GM23338 (cell line): ENCODE measurements around the gene RHOH. TPM values are rescaled to one million over a fixed set of nuclear protein-coding genes. Genes with fewer than 3 reads are reported as not detected.

Source experiments
- ATAC-seq: fragments of 200-7000 bp; cut with Tn5 transposase; 3 replicates; pipeline ENCODE4 v1.9.1; 2020
- DNase-seq: peaks from one replicate; pipeline ENCODE4 v3.0.0-alpha.2; 2015; ENCODE audit warnings: low spot score
- H2AFZ ChIP-seq: fragments of 200-600 bp; sonication (generic); 2 replicates; pipeline ENCODE4 v1.8.0; 2016; ENCODE audit warnings: antibody characterized with exemption, mild to moderate bottlenecking, moderate library complexity
- H3F3A ChIP-seq: fragments of 200-600 bp; sonication (generic); replicated peaks from 2 replicates; pipeline ENCODE4 v1.8.0; 2017; ENCODE audit warnings: antibody characterized with exemption, mixed run types, low read depth
- H3K27ac ChIP-seq: fragments of 200-600 bp; sonication (generic); 2 replicates; pipeline ENCODE4 v1.6.1; 2016; ENCODE audit warnings: low read depth
- H3K27me3 ChIP-seq: fragments of 200-600 bp; sonication (generic); 2 replicates; pipeline ENCODE4 v1.8.0; 2016; ENCODE audit warnings: mild to moderate bottlenecking, mixed run types, moderate library complexity; ENCODE audit not compliant: insufficient read depth
- H3K36me3 ChIP-seq: fragments of 200-600 bp; sonication (generic); 2 replicates; pipeline ENCODE4 v1.8.0; 2016; ENCODE audit warnings: mild to moderate bottlenecking; ENCODE audit not compliant: insufficient read depth
- H3K4me1 ChIP-seq: fragments of 200-600 bp; sonication (generic); 2 replicates; pipeline ENCODE4 v1.8.0; 2016; ENCODE audit warnings: mild to moderate bottlenecking, moderate library complexity; ENCODE audit not compliant: insufficient read depth
- H3K4me2 ChIP-seq: fragments of 200-600 bp; sonication (generic); 2 replicates; pipeline ENCODE4 v1.7.1; 2017; ENCODE audit warnings: mixed run types
- H3K4me3 ChIP-seq: fragments of 200-600 bp; sonication (generic); 2 replicates; pipeline ENCODE4 v1.6.1; 2016; ENCODE audit warnings: mixed run types
- H3K79me2 ChIP-seq: fragments of 200-600 bp; sonication (generic); replicated peaks from 2 replicates; pipeline ENCODE4 v1.8.0; 2017; ENCODE audit warnings: mild to moderate bottlenecking; ENCODE audit not compliant: insufficient read depth
- H3K9me2 ChIP-seq: fragments of 200-600 bp; sonication (generic); 2 replicates; pipeline ENCODE4 v1.8.0; 2017; ENCODE audit not compliant: insufficient read depth
- H4K20me1 ChIP-seq: fragments of 200-600 bp; sonication (generic); replicated peaks from 2 replicates; pipeline ENCODE4 v1.8.0; 2017; ENCODE audit warnings: mild to moderate bottlenecking; ENCODE audit not compliant: insufficient read depth
- H3K27ac Mint-ChIP-seq: 2 replicates; pipeline ENCODE4 v1.8.0; 2020; ENCODE audit warnings: inconsistent platforms, mild to moderate bottlenecking, moderate library complexity, mixed read lengths
- H3K27me3 Mint-ChIP-seq: 3 replicates; pipeline ENCODE4 v1.8.0; 2022; ENCODE audit warnings: low read depth, mild to moderate bottlenecking, moderate library complexity, mixed read lengths, inconsistent platforms; ENCODE audit not compliant: insufficient read depth, poor library complexity
- H3K36me3 Mint-ChIP-seq: 3 replicates; pipeline ENCODE4 v1.8.0; 2021; ENCODE audit warnings: low read depth, mild to moderate bottlenecking, inconsistent platforms, moderate library complexity, mixed read lengths
- H3K4me1 Mint-ChIP-seq: 3 replicates; pipeline ENCODE4 v1.8.0; 2020; ENCODE audit warnings: mild to moderate bottlenecking, inconsistent platforms, mixed read lengths
- H3K4me3 Mint-ChIP-seq: 3 replicates; pipeline ENCODE4 v1.8.0; 2021; ENCODE audit warnings: moderate library complexity, mild to moderate bottlenecking, inconsistent platforms, mixed read lengths
- H3K9me3 Mint-ChIP-seq: 3 replicates; pipeline ENCODE4 v1.8.0; 2020; ENCODE audit warnings: moderate library complexity, mild to moderate bottlenecking, inconsistent platforms, mixed read lengths
- CTCF ChIP-seq, 2 experiments: fragments of 200-600 bp in 1 of 2; sonication (generic) in 1 of 2; conservative IDR thresholded peaks; 2 replicates each; pipeline versions ENCODE4 v1.5.1 to v1.6.1; 2016 to 2017; ENCODE audit warnings: antibody characterized with exemption in 2 of 2, low read depth in 2 of 2, mild to moderate bottlenecking in 2 of 2, moderate library complexity in 1 of 2
- ETS1 ChIP-seq: IDR thresholded peaks from 2 replicates; pipeline ENCODE4 v1.6.1; 2016; ENCODE audit warnings: antibody characterized with exemption
- EZH2 ChIP-seq: fragments of 200-600 bp; sonication (generic); IDR thresholded peaks from one replicate; pipeline ENCODE4 v1.8.0; 2017; ENCODE audit warnings: antibody characterized with exemption, mild to moderate bottlenecking, low read depth; ENCODE audit not compliant: unreplicated experiment
- JUNB ChIP-seq: IDR thresholded peaks from one replicate; pipeline ENCODE4 v1.6.1; 2016; ENCODE audit warnings: antibody characterized with exemption; ENCODE audit not compliant: unreplicated experiment
- POLR2AphosphoS5 ChIP-seq: IDR thresholded peaks from 2 replicates; pipeline ENCODE4 v1.6.1; 2016; ENCODE audit warnings: antibody characterized with exemption, low read depth
- REST ChIP-seq: IDR thresholded peaks from one replicate; pipeline ENCODE4 v1.6.1; 2018; ENCODE audit warnings: antibody characterized with exemption; ENCODE audit not compliant: unreplicated experiment
- ZNF331 ChIP-seq: fragments of 250-450 bp; sonication (Bioruptor Pico); IDR thresholded peaks from 2 replicates; pipeline ENCODE4 v1.5.0; 2020; ENCODE audit warnings: low read depth, mild to moderate bottlenecking, moderate library complexity
- polyA plus RNA-seq: library from polyadenylated mRNA; unstranded; fragments of >200 nt; fragmentation: Nextera tagmentation; extraction: Ambion mirVana; gene quantifications from 2 replicates; pipeline ENCODE4 v1.2.1, GENCODE V29; 2016
- total RNA-seq: library from RNA; depleted of rRNA; stranded (reverse); fragments of >200 nt; shearing (Covaris generic); gene quantifications from 2 replicates; pipeline ENCODE4 v1.2.3, GENCODE V29; 2014
- TF ChIP-seq, protein P1 (sequence below): fragments of 250-450 bp; sonication (Bioruptor Pico); IDR thresholded peaks from 2 replicates; pipeline ENCODE4 v1.5.0; 2020; ENCODE audit warnings: mild to moderate bottlenecking, moderate library complexity

RHOH gene
- total and polyA plus RNA-seq, 2 experiments from 2014 or later = 2.2 to 3.7 TPM

DNA sequence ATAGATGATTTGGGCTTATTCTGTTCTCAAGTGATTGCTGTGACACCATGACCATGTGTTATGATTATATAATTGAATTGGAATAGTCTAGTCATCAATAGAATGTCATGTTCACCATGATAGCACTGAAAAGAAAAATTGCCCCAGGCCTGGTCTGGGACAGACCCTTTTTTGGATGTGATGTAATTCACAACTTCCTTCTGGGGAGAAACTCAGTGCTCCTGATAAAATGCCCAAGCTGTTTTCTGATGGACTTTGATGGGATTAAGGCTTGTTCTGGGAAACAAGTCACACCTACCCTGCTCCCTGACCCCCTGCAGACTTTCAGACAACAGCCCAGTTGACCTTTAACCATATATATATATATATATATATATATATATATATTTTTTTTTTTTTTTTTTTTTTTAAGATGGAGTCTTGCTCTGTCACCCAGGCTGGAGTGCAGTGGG lies 65.3 kb downstream of the RHOH start:
- Histone ChIP-seq H4K20me1 (no peaks in the 10 kb centered on the region), H3K27ac (no peak overlapping the region), H2AFZ (no peak overlapping the region), H3F3A (no peaks in the 10 kb centered on the region), H3K79me2 (no peaks in the 10 kb centered on the region), H3K4me2 (no peak overlapping the region), H3K4me3 (no peak overlapping the region), H3K4me1 (0 out of 2 replicates have a peak, but pooled peaks cover 9% of the 10 kb centered on the region), H3K36me3 (no peaks in the 10 kb centered on the region), H3K9me2 (no peaks in the 10 kb centered on the region), H3K27me3 (no peaks in the 10 kb centered on the region)
- Mint-ChIP-seq H3K36me3 (no peaks in the 10 kb centered on the region), H3K4me3 (no peak overlapping the region), H3K27me3 (peaks cover 4% of the 10 kb centered on the region), H3K27ac (no peak overlapping the region), H3K9me3 (no peaks in the 10 kb centered on the region), H3K4me1 (peaks cover 34% of the 10 kb centered on the region)
- ATAC-seq (no peak), DNase-seq (no peak)
- TF ChIP-seq ETS1 (no peak), CTCF (conservative IDR thresholded peaks at IDR 0.05; ENCODE audit: low read depth in 2 of 2) (no peak), POLR2AphosphoS5 (no peak), ZNF331 (CRISPR knock-in tag) (no peak), JUNB (no peak)

GRCh38 chr4:40262861-40263260 lies 66.0 kb downstream of the RHOH start:
- Histone ChIP-seq H3K9me2 (no peaks in the 10 kb centered on the region), H3K4me1 (0 out of 2 replicates have a peak, but pooled peaks cover 9% of the 10 kb centered on the region), H3K4me3 (no peak overlapping the region), H3K36me3 (no peaks in the 10 kb centered on the region), H2AFZ (no peak overlapping the region), H3K4me2 (no peak overlapping the region), H3K27me3 (no peaks in the 10 kb centered on the region), H4K20me1 (no peaks in the 10 kb centered on the region), H3F3A (no peaks in the 10 kb centered on the region), H3K27ac (no peak overlapping the region), H3K79me2 (no peaks in the 10 kb centered on the region)
- DNase-seq (no peak), ATAC-seq (no peak)
- Mint-ChIP-seq H3K36me3 (no peaks in the 10 kb centered on the region), H3K9me3 (no peaks in the 10 kb centered on the region), H3K27me3 (peaks cover 4% of the 10 kb centered on the region), H3K27ac (no peak overlapping the region), H3K4me1 (peaks cover 34% of the 10 kb centered on the region), H3K4me3 (no peak overlapping the region)
- TF ChIP-seq JUNB = no peak
- TF ChIP-seq, protein P1, sequence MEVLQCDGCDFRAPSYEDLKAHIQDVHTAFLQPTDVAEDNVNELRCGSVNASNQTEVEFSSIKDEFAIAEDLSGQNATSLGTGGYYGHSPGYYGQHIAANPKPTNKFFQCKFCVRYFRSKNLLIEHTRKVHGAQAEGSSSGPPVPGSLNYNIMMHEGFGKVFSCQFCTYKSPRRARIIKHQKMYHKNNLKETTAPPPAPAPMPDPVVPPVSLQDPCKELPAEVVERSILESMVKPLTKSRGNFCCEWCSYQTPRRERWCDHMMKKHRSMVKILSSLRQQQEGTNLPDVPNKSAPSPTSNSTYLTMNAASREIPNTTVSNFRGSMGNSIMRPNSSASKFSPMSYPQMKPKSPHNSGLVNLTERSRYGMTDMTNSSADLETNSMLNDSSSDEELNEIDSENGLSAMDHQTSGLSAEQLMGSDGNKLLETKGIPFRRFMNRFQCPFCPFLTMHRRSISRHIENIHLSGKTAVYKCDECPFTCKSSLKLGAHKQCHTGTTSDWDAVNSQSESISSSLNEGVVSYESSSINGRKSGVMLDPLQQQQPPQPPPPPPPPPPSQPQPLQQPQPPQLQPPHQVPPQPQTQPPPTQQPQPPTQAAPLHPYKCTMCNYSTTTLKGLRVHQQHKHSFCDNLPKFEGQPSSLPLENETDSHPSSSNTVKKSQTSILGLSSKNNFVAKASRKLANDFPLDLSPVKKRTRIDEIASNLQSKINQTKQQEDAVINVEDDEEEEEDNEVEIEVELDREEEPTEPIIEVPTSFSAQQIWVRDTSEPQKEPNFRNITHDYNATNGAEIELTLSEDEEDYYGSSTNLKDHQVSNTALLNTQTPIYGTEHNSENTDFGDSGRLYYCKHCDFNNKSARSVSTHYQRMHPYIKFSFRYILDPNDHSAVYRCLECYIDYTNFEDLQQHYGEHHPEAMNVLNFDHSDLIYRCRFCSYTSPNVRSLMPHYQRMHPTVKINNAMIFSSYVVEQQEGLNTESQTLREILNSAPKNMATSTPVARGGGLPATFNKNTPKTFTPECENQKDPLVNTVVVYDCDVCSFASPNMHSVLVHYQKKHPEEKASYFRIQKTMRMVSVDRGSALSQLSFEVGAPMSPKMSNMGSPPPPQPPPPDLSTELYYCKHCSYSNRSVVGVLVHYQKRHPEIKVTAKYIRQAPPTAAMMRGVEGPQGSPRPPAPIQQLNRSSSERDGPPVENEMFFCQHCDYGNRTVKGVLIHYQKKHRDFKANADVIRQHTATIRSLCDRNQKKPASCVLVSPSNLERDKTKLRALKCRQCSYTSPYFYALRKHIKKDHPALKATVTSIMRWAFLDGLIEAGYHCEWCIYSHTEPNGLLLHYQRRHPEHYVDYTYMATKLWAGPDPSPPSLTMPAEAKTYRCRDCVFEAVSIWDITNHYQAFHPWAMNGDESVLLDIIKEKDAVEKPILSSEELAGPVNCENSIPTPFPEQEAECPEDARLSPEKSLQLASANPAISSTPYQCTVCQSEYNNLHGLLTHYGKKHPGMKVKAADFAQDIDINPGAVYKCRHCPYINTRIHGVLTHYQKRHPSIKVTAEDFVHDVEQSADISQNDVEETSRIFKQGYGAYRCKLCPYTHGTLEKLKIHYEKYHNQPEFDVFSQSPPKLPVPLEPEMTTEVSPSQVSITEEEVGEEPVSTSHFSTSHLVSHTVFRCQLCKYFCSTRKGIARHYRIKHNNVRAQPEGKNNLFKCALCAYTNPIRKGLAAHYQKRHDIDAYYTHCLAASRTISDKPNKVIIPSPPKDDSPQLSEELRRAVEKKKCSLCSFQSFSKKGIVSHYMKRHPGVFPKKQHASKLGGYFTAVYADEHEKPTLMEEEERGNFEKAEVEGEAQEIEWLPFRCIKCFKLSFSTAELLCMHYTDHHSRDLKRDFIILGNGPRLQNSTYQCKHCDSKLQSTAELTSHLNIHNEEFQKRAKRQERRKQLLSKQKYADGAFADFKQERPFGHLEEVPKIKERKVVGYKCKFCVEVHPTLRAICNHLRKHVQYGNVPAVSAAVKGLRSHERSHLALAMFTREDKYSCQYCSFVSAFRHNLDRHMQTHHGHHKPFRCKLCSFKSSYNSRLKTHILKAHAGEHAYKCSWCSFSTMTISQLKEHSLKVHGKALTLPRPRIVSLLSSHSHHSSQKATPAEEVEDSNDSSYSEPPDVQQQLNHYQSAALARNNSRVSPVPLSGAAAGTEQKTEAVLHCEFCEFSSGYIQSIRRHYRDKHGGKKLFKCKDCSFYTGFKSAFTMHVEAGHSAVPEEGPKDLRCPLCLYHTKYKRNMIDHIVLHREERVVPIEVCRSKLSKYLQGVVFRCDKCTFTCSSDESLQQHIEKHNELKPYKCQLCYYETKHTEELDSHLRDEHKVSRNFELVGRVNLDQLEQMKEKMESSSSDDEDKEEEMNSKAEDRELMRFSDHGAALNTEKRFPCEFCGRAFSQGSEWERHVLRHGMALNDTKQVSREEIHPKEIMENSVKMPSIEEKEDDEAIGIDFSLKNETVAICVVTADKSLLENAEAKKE (CRISPR knock-in tag) = no peak
- TF ChIP-seq REST = no peak
- no peak for TF ChIP-seq EZH2
